ENCODE results near the gene CADM4. TPM values are rescaled to one million over a fixed set of nuclear protein-coding genes. Genes with fewer than 3 reads are reported as not detected.
"Not testable (repeated sequence)": the region's sequence is repeated elsewhere in the genome, so short reads cannot be mapped to it uniquely, and the experiment has no call there.

The CADM4 gene
- total RNA-seq, 1 experiment from 2014 or later: 5.9 TPM

DNA sequence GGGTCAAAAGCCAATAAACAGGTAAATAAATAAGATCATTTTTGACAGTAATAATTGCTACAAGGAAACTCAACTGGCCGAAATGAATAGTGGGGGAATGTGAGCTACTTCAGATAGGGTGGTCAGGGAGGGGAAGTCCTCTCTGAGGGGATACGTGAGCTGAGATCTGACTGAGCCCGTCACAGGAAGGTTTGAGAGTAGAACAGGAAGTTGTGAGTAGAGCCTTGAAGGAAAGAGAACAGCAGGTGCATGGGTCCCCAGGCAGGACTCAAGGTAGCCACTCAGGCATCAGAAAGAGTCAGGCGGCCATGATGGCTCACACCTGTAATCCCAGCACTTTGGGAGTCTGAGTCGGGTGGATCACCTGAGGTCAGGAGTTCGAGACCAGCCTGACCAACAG lies 50.0 kb downstream of the CADM4 start:
- DNase-seq (ENCODE audit: extremely low read depth, low read depth): no peak

DNA sequence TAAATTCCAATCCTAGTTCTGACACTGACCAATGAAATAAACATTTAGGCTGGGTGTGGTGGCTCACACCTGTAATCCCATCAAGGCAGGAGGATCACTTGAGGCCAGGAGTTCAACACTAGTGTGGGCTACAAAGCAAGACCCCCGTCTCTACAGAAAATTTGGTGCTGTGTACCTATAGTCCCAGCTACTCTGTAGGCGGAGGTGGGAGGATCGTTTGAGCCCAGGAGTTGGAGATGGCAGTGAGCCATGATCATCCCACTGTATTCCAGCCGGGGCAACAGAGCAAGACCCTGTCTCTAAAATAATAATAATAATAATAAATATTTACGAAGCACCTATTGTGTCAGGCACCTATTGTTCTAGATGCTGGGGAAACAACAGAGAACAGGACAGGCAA lies 50.4 kb downstream of the CADM4 start:
- DNase-seq (ENCODE audit: extremely low read depth, low read depth): no peak

DNA sequence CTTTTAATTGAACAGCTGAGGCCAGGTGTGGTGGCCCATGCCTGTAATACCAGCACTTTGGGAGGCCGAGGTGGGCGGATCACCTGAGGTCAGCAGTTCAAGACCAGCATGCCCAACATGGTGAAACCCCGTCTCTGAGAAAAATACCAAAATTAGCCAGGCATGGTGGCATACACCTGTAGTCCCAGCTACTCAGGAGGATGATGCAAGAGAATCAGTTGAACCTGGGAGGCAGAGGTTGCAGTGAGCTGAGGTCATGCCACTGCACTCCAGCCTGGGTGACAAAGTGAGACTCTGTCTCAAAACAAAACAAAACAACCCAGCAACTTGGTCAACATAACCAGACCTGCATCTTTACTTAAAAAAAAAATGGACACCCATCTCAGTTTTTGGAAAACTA lies 52.6 kb downstream of the CADM4 start:
- DNase-seq (ENCODE audit: extremely low read depth, low read depth): not testable (repeated sequence)

DNA sequence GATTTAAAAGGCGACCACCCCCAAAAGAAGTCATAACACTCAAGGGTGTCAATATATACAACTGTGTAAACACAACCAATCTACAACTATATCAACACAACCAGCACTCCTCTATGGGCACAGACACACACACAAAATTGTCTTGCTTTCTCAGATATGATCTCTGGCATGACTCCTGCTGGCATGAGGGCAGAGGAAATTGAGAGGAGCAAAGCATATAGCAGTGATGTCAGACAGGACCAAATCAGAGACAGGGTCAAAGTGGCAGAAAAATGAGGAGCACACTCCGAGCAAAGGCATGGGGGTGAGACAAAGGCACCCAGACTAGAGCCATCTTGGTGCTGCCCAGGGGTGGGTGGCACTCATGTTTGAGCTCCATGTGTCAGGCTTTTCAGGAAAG lies 53.3 kb downstream of the CADM4 start:
- no peak for DNase-seq (ENCODE audit: extremely low read depth, low read depth)

DNA sequence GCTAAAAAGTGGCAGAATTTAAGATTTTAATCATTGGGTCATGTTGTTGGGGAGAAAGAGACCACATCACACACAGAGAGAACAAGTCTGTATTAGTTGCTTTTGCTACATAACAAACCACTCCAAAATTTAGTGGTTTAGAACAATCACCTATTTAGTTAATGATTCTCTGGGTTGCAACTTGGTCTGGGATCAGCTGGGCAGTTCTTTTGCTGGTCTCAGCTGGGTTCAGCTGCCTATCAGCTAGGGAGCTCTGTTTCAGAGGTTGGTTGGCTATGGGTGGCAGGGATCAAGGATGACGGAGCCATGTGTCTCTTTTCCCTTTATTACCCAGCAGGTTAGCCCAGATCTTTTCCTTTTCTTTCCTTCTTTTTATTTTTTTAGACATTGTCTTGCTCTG lies 55.2 kb downstream of the CADM4 start:
- DNase-seq (ENCODE audit: extremely low read depth, low read depth): no peak

DNA sequence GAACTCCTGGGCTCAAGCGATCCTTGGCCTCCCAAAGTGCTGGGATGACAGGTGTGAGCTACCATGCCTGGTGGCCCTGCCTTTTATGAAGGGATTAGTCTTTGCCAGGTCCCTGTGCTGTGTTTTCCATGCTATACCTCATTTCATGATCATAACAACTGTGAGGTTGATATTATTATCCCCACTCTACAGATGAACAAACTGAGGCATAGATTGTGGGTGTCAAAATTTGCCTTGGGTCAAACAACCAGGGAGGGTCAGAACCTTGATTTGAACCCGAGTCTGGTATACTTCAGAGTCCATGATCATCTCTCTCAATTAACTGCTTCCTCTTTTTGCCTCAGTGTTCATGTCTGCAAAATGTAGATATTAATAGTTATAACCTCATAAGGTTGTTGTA lies 57.2 kb downstream of the CADM4 start:
- DNase-seq (ENCODE audit: extremely low read depth, low read depth): no peak

DNA sequence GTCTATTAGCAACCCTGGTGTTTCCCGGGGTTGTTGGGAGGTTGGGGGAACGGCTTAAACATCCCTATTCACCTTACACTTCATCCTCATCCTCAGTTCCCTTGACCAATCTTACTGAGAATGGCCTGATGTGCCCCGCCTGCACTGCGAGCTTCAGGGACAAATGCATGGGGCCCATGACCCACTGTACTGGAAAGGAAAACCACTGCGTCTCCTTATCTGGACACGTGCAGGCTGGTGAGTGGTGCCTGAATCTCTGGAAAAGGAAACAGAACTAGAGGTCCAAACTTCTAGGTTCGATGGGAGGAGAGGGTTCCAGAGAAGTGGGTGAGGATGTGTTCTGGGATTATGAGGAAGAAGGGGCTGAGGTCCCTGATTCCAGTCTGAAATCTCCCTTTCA lies 58.2 kb downstream of the CADM4 start:
- no peak for DNase-seq (ENCODE audit: extremely low read depth, low read depth)

DNA sequence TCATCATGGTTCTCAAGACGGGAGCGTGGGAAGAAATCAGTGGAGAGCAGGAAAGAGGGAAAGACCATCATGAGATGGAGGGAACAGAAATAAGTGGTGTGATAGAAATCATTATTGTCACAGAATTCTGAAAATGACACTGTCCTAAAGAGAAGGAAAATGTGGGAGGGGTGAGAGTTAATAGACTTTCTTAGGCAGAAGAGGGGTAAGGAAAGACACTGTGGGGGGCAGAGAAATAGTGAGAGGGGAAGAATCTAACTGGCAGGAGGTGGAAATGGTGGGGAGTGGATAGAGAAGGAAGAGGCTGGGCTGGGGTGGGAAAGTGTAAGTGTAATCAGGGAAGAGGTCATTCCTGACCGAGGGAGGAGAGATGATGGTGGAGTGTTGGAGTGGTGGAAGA lies 60.9 kb downstream of the CADM4 start:
- DNase-seq (ENCODE audit: extremely low read depth, low read depth): no peak

DNA sequence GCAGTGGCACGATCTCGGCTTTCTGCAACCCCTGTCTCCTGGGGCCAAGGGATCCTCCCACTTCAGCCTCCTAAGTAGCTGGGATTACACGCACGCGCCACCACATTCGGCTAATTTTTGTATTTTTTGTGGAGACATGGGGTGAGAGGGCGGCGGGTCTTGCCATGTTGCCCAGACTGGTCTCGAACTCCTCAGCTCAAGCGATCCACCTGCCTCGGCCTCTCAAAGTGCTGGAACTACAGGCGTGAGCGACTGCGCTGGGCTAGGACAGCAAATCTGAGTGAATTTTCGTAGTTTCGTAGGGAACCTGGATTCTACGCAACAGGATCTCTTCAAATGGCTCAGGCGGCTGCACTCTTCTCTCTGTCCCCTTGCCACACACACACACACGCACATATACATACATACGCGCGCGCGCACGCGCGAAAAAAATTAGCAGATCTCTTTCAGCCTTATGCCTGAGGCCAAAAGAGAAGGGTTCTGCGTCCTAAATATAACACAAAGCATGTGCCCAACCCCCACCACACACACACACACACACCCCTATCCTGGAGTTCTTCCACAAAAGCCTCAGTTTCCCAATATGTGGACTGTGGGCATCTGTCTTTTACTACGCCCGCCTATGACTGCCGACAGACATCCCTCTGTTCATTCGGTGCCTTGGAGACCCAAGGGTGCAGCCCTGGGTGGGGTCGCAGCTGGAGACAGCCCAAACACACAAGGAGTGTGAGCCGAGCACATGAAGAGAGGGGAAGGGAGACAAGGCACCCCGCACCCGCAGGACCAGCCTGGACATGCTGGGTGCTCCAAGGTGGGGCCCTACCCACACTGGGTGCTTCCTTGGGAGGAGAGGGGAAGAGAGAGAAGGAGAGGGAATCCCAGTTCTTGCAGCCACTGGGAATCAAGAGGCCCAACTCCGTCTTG lies 63.4 kb downstream of the CADM4 start:
- no peak for DNase-seq (ENCODE audit: extremely low read depth, low read depth)

DNA sequence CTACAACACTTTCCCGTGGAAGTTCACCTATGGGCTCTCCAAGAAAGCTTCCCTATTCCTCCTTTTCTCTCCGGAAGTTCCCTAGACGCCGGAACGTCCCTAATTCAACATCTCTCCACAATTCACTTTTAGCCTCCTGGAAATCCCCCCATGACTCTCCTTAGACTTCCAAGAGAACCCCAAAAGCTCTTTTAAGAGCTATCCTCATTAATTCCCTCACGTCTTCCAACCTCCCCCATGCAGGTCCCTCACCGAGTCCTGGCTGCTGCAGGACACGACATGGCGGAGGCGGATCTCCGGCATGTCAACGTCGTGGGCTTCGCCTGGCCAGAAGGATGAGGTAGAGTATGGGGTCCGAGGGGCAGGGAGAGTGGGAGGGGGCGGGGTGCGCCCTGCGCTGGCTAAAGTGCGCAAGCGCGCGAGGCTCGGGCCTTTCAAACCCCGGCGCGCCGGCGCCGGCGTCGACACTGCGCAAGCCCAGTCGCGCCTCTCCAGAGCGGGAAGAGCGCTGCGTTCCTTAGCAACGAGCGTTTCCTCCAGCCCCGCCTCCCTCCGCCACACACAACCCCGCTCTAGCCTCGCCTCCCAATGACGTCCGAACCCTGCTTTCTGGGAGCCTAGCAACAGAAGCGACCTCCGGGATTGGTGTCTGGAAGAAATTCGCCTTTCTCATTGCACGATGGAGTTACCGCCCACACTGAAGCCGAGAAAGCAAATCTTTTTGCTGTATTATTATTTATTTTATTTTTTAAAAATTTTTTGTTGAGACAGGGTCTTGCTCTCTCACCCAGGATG lies 64.3 kb downstream of the CADM4 start, which contains the start of the genes PINLYP and XRCC1:
PINLYP (plus strand) TSS at position 646 of the 795 bp plus-strand sequence. CDS start 1,391 bp downstream, outside the sequence.
XRCC1 (minus strand) TSS at position 372 of the 795 bp plus-strand sequence; CDS start at position 303, 69 bp downstream.
- peak; percentile 97 for DNase-seq (ENCODE audit: extremely low read depth, low read depth)

DNA sequence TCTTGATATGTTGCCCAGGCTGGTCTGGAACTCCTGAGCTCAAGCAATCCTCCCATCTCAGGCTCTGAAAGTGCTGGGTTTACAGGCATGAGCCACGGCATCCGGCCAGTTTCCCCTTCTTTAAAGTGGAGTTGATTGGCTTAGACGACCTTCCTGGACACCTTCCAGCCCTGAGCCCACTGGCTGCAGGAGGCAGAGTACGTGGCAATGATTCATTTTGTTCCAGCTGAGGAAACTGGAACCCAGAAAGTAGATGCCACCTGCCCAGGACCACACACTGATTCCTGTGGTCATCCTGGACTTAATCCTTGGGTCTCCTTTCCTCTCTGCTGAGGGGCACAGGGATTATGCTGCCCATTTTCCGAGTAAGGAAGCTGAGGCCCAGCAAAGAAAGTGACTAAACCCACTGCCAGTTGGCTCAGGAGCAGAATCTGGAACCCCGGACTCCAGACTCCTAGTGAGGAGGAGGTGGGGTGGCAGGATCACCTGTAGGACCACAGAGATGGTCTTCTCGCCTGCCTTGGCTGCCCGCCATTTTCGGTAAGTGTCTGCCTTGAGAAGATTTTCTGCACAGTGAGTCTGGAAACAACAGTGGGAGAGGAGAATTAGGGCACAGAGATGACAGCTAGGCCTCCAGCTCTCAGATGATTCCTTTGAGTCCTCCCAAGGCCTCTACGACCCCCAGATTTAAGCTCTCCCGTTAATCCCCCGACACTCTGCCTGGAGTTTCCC lies 65.1 kb downstream of the CADM4 start:
- DNase-seq (ENCODE audit: extremely low read depth, low read depth): no peak

Small RNA genes within 50 kb of the gene (small RNA-seq; reads per million reads assigned to genes)
- 0 to 0.02 reads per million in 2 experiments for gene RN7SL368P

Other genes starting within 250 kb of the CADM4 start
- not detected in 2 replicates for gene TEX101, start 225.0 kb downstream of the CADM4 start, total RNA-seq (2014; rRNA removed; shearing (Covaris generic))
- 0.05 and 0.29 TPM in 2 replicates for gene LYPD3, start 174.2 kb downstream of the CADM4 start, total RNA-seq (2014; rRNA removed; shearing (Covaris generic))
- gene PHLDB3, start 135.1 kb downstream of the CADM4 start, total RNA-seq (2014; rRNA removed; shearing (Covaris generic)): 11.4 and 14.3 TPM in 2 replicates
- 32.5 and 39.0 TPM in 2 replicates for gene ETHE1, start 112.6 kb downstream of the CADM4 start, total RNA-seq (2014; rRNA removed; shearing (Covaris generic))
- gene ZNF575, start 106.7 kb downstream of the CADM4 start, total RNA-seq (2014; rRNA removed; shearing (Covaris generic)): 0.32 and 0.35 TPM in 2 replicates
- gene XRCC1, start 64.3 kb downstream of the CADM4 start, total RNA-seq (2014; rRNA removed; shearing (Covaris generic)): 13.5 and 17.9 TPM in 2 replicates
- gene PINLYP, start 64.0 kb downstream of the CADM4 start, total RNA-seq (2014; rRNA removed; shearing (Covaris generic)): not detected in 2 replicates
- gene IRGQ, start 43.7 kb downstream of the CADM4 start, total RNA-seq (2014; rRNA removed; shearing (Covaris generic)): 5.7 and 8.1 TPM in 2 replicates
- gene ZNF576, start 43.3 kb downstream of the CADM4 start, total RNA-seq (2014; rRNA removed; shearing (Covaris generic)): 4.4 and 4.6 TPM in 2 replicates
- gene SRRM5, start 27.8 kb downstream of the CADM4 start, total RNA-seq (2014; rRNA removed; shearing (Covaris generic)): 0.10 and 0.55 TPM in 2 replicates
- gene ZNF428, start 20.2 kb downstream of the CADM4 start, total RNA-seq (2014; rRNA removed; shearing (Covaris generic)): 15.4 and 17.5 TPM in 2 replicates
- gene PLAUR, start 30.3 kb upstream of the CADM4 start, total RNA-seq (2014; rRNA removed; shearing (Covaris generic)): 153 and 174 TPM in 2 replicates
- gene IRGC, start 76.2 kb upstream of the CADM4 start, total RNA-seq (2014; rRNA removed; shearing (Covaris generic)): not detected in 2 replicates
- 20.9 and 21.8 TPM in 2 replicates for gene SMG9, start 115.1 kb upstream of the CADM4 start, total RNA-seq (2014; rRNA removed; shearing (Covaris generic))
- 22.9 and 23.5 TPM in 2 replicates for gene KCNN4, start 141.1 kb upstream of the CADM4 start, total RNA-seq (2014; rRNA removed; shearing (Covaris generic))
- gene LYPD5, start 162.6 kb upstream of the CADM4 start, total RNA-seq (2014; rRNA removed; shearing (Covaris generic)): 0.37 and 0.69 TPM in 2 replicates
- gene ZNF283, start 187.5 kb upstream of the CADM4 start, total RNA-seq (2014; rRNA removed; shearing (Covaris generic)): 5.5 and 9.6 TPM in 2 replicates
- not detected in 2 replicates for gene ZNF404, start 244.1 kb upstream of the CADM4 start, total RNA-seq (2014; rRNA removed; shearing (Covaris generic))